Activated CD4-positive, alpha-beta T cell treated with anti-CD3 and anti-CD28 coated beads for 4 hours (primary cell): ENCODE data around the gene HS2ST1.
A peak's percentile ranks its signal among the peaks of the same experiment; 100 is the strongest.
"Not testable (repeated sequence)": the region's sequence is repeated elsewhere in the genome, so short reads cannot be mapped to it uniquely, and the experiment has no call there.

Source experiments
- DNase-seq, 2 donors: peaks; one replicate each; pipeline ENCODE4 v3.0.0-alpha.2; 2020

Gene HS2ST1

GRCh38 chr1:87028576-87028975 lies 114.1 kb downstream of the HS2ST1 start:
- no peak for DNase-seq

GRCh38 chr1:87030740-87031690 lies 116.6 kb downstream of the HS2ST1 start:
- no peak for DNase-seq

GRCh38 chr1:87034351-87034750 lies 119.9 kb downstream of the HS2ST1 start:
- DNase-seq: no peak

GRCh38 chr1:87039096-87039495 lies 124.7 kb downstream of the HS2ST1 start:
- DNase-seq: no peak

- no peak for DNase-seq
These were observed 127.8 kb downstream of the HS2ST1 start for GRCh38 chr1:87042111-87042811.

- DNase-seq: no peak
These were observed 130.0 kb downstream of the HS2ST1 start for GRCh38 chr1:87044424-87044823.

GRCh38 chr1:87044840-87045239 lies 130.4 kb downstream of the HS2ST1 start:
- DNase-seq: peak; percentile 6 to 17

- DNase-seq: peak; percentile 36 to 43
These were observed 131.4 kb downstream of the HS2ST1 start for GRCh38 chr1:87045761-87046304.

- DNase-seq: no peak
These were observed 132.5 kb downstream of the HS2ST1 start for GRCh38 chr1:87046951-87047350.

GRCh38 chr1:87048237-87048636 lies 133.8 kb downstream of the HS2ST1 start:
- no peak for DNase-seq

- no peak for DNase-seq
These were observed 137.5 kb downstream of the HS2ST1 start for GRCh38 chr1:87051965-87052364.

- no peak for DNase-seq
These were observed 138.0 kb downstream of the HS2ST1 start for GRCh38 chr1:87052400-87052799.

- no peak for DNase-seq
These were observed 138.5 kb downstream of the HS2ST1 start for GRCh38 chr1:87052961-87053360.

- DNase-seq: no peak
These were observed 139.0 kb downstream of the HS2ST1 start for GRCh38 chr1:87053446-87053845.

- DNase-seq: no peak
These were observed 142.5 kb downstream of the HS2ST1 start for GRCh38 chr1:87056974-87057373.

GRCh38 chr1:87058343-87058649 lies 143.9 kb downstream of the HS2ST1 start:
- no peak for DNase-seq

GRCh38 chr1:87061742-87062156 lies 147.3 kb downstream of the HS2ST1 start:
- no peak for DNase-seq

GRCh38 chr1:87062687-87063086 lies 148.3 kb downstream of the HS2ST1 start:
- no peak for DNase-seq

- no peak for DNase-seq
These were observed 149.9 kb downstream of the HS2ST1 start for GRCh38 chr1:87064309-87064708.

- no peak for DNase-seq
These were observed 150.6 kb downstream of the HS2ST1 start for GRCh38 chr1:87064986-87065385.

GRCh38 chr1:87066708-87067107 lies 152.3 kb downstream of the HS2ST1 start:
- not testable (repeated sequence) for DNase-seq

- DNase-seq: no peak
These were observed 158.0 kb downstream of the HS2ST1 start for GRCh38 chr1:87072411-87072810.

- DNase-seq: no peak
These were observed 158.5 kb downstream of the HS2ST1 start for GRCh38 chr1:87072904-87073303.
